ENCODE data around the gene ZMIZ1.

The ZMIZ1 gene

DNA sequence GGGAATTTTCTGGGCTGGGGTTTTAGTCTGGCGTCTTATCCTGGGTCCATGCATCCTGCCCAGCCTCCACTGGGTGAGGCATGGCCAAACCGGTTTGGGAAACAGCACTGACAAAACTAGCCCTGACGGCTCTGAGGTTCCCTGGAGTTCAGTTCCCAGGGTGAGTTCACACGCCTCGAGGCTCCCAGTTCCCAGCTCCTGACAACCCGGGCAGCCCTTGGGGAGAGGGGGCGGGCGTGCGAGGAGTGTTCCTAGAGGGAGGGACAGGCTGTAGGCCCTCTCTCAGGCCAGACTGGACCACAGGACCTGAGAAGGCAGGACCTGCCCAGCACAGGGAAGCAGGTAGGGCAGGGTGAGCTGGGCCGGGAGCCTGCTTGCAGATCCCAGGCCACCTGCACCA lies 196.2 kb downstream of the ZMIZ1 start:
- TF ChIP-seq SIN3A (IDR thresholded peaks at IDR 0.05; ENCODE audit: borderline replicate concordance, insufficient read depth, low read length) (no peak), POLR2AphosphoS5 (IDR thresholded peaks at IDR 0.05; ENCODE audit: low read depth, low read length) (no peak), TAF1 (IDR thresholded peaks at IDR 0.05; ENCODE audit: borderline replicate concordance, insufficient read depth, low read length) (no peak), FOXP2 (optimal IDR thresholded peaks at IDR 0.05; ENCODE audit: borderline replicate concordance, extremely low read depth, extremely low read length, insufficient read depth) (no peak), REST (IDR thresholded peaks at IDR 0.05; ENCODE audit: insufficient read depth in 1 of 2, low read depth in 2 of 2, low read length in 2 of 2) (no peak)

- TF ChIP-seq SIN3A (IDR thresholded peaks at IDR 0.05; ENCODE audit: borderline replicate concordance, insufficient read depth, low read length) (no peak), REST (IDR thresholded peaks at IDR 0.05; ENCODE audit: insufficient read depth in 1 of 2, low read depth in 2 of 2, low read length in 2 of 2) (no peak)
Observed at GRCh38 chr10:79266084-79266483, 197.3 kb downstream of the ZMIZ1 start.

- TF ChIP-seq TAF1 (IDR thresholded peaks at IDR 0.05; ENCODE audit: borderline replicate concordance, insufficient read depth, low read length) (no peak), POLR2AphosphoS5 (IDR thresholded peaks at IDR 0.05; ENCODE audit: low read depth, low read length) (no peak), REST (IDR thresholded peaks at IDR 0.05; ENCODE audit: insufficient read depth in 1 of 2, low read depth in 2 of 2, low read length in 2 of 2) (no peak), SIN3A (IDR thresholded peaks at IDR 0.05; ENCODE audit: borderline replicate concordance, insufficient read depth, low read length) (no peak), FOXP2 (optimal IDR thresholded peaks at IDR 0.05; ENCODE audit: borderline replicate concordance, extremely low read depth, extremely low read length, insufficient read depth) (no peak)
Observed at GRCh38 chr10:79266543-79267312, 198.0 kb downstream of the ZMIZ1 start.

- TF ChIP-seq REST (IDR thresholded peaks at IDR 0.05; ENCODE audit: insufficient read depth in 1 of 2, low read depth in 2 of 2, low read length in 2 of 2) = no peak
- TF ChIP-seq POLR2AphosphoS5 (IDR thresholded peaks at IDR 0.05; ENCODE audit: low read depth, low read length) = no peak
- no peak for TF ChIP-seq TAF1 (IDR thresholded peaks at IDR 0.05; ENCODE audit: borderline replicate concordance, insufficient read depth, low read length)
- no peak for TF ChIP-seq FOXP2 (optimal IDR thresholded peaks at IDR 0.05; ENCODE audit: borderline replicate concordance, extremely low read depth, extremely low read length, insufficient read depth)
- no peak for TF ChIP-seq SIN3A (IDR thresholded peaks at IDR 0.05; ENCODE audit: borderline replicate concordance, insufficient read depth, low read length)
Observed at GRCh38 chr10:79267499-79267898, 198.7 kb downstream of the ZMIZ1 start.
